Panc1 (cell line): ENCODE measurements around the gene GRK6. TPM values are rescaled to one million over a fixed set of nuclear protein-coding genes. Genes with fewer than 3 reads are reported as not detected.

Source experiments
- ATAC-seq: fragments of 200-7000 bp; cut with Tn5 transposase; 2 replicates; pipeline ENCODE4 v1.9.1; 2020; ENCODE audit warnings: mild to moderate bottlenecking, moderate library complexity
- BruUV-seq: library from RNA; stranded (reverse); fragments of 400-500 nt; replicated peaks from 2 replicates; lab custom pipeline; 2021; lab: Mats Ljungman, UMichigan
- CTCF ChIA-PET: fragments of 300-600 bp; sonication (Branson Sonifier 250); formaldehyde crosslinking; loops from one replicate; lab custom pipeline; 2022; ENCODE audit warnings: antibody characterized with exemption; lab: Charles Lee
- POLR2A ChIA-PET: fragments of 300-600 bp; sonication (Branson Sonifier 250); formaldehyde crosslinking; loops from one replicate; lab custom pipeline; 2022; ENCODE audit warnings: antibody characterized with exemption; lab: Charles Lee
- DNase-seq: peaks from one replicate; pipeline ENCODE4 v3.0.0-alpha.2; 2010; ENCODE audit warnings: low read depth, low spot score
- H3K27ac ChIP-seq: 2 replicates; pipeline ENCODE4 v1.5.1; 2011; ENCODE audit warnings: mild to moderate bottlenecking, low read length, inconsistent platforms
- H3K27me3 ChIP-seq: fragments of 200-500 bp; sonication (Bioruptor generic); 2 replicates; pipeline ENCODE4 v1.6.0; 2014; ENCODE audit warnings: low read length, inconsistent platforms; ENCODE audit not compliant: control insufficient read depth, insufficient read depth
- H3K36me3 ChIP-seq: fragments of 200-500 bp; sonication (Bioruptor generic); 2 replicates; pipeline ENCODE4 v1.5.1; 2014; ENCODE audit warnings: inconsistent platforms, mild to moderate bottlenecking, low read length, moderate library complexity; ENCODE audit not compliant: control insufficient read depth, insufficient read depth
- H3K4me1 ChIP-seq: 2 replicates; pipeline ENCODE4 v1.5.1; 2011; ENCODE audit warnings: inconsistent platforms, mild to moderate bottlenecking, low read length, moderate library complexity; ENCODE audit not compliant: control insufficient read depth, insufficient read depth
- H3K4me3 ChIP-seq, 2 experiments: 2 replicates each; pipeline ENCODE4 v1.5.1; 2011 to 2012; ENCODE audit warnings: low read depth in 2 of 2, low read length in 2 of 2, mild to moderate bottlenecking in 2 of 2, inconsistent platforms in 1 of 2, moderate library complexity in 1 of 2
- H3K9me3 ChIP-seq: fragments of 200-500 bp; sonication (Bioruptor generic); 2 replicates; pipeline ENCODE4 v1.5.1; 2014; ENCODE audit warnings: low read depth, mild to moderate bottlenecking, inconsistent platforms, low read length, moderate library complexity; ENCODE audit not compliant: control insufficient read depth, insufficient read depth
- POLR2AphosphoS5 ChIP-seq: IDR thresholded peaks from 2 replicates; pipeline ENCODE4 v1.6.1; 2012; ENCODE audit warnings: mild to moderate bottlenecking, low read depth, low read length, moderate library complexity
- SIN3A ChIP-seq: IDR thresholded peaks from 2 replicates; pipeline ENCODE4 v1.6.1; 2012; ENCODE audit warnings: low read depth, mild to moderate bottlenecking, low read length, moderate library complexity, borderline replicate concordance; ENCODE audit not compliant: insufficient read depth
- TCF7L2 ChIP-seq: IDR thresholded peaks from 2 replicates; pipeline ENCODE4 v1.6.1; 2011; ENCODE audit warnings: mild to moderate bottlenecking, low read depth, low read length, inconsistent platforms
- in situ Hi-C: cut with HindIII; loops from 2 replicates; pipeline ENCODE4 v1.10.0; 2016; ENCODE audit warnings: low sequenced_read_pairs, low pct_unique_long_range_greater_than_20kb
- intact Hi-C: fragments of 100-400 bp; cut with micrococcal nuclease; formaldehyde crosslinking; loops from one replicate; pipeline ENCODE4 v1.10.0; 2022; ENCODE audit not compliant: unreplicated experiment
- total RNA-seq: library from RNA; stranded (reverse); gene quantifications from one replicate; pipeline ENCODE4 v1.2.1, GENCODE V29; 2021; ENCODE audit not compliant: unreplicated experiment
- TF ChIP-seq, protein P1 (sequence below), 2 experiments: IDR thresholded peaks; 2 replicates each; pipeline ENCODE4 v1.6.1; 2011 to 2012; ENCODE audit warnings: low read depth in 2 of 2, control low read depth in 1 of 2, low read length in 1 of 2, mild to moderate bottlenecking in 1 of 2, moderate library complexity in 1 of 2; ENCODE audit not compliant: insufficient read depth in 1 of 2
- TF ChIP-seq, protein P2 (sequence below): fragments of 450-650 bp; IDR thresholded peaks from 2 replicates; pipeline ENCODE4 v1.5.1; 2017; ENCODE audit warnings: mild to moderate bottlenecking

GRK6 gene
- total RNA-seq, 1 experiment from 2014 or later: 56.1 TPM

- DNase-seq (no peak), ATAC-seq (no peak)
- Histone ChIP-seq H3K27ac (no peak overlapping the region), H3K4me1 (peaks cover 3% of the 10 kb centered on the region; the same call in 1 of the 2 replicates), H3K9me3 (no peaks in the 10 kb centered on the region), H3K27me3 (no peaks in the 10 kb centered on the region), H3K4me3 (no peak overlapping the region), H3K36me3 (no peaks in the 10 kb centered on the region)
- intact Hi-C loops (loop anchor here (5.0 kb wide), 1 partner anchor 104 kb away; the partner anchor contains the start of gene PDLIM7), in situ Hi-C loops (no loop called here)
- no TSS peak for BruUV-seq
- CTCF ChIA-PET: interaction anchor here (1.3 kb wide), 1 partner anchor 9 kb away, joined by 3 read pairs; no protein-coding TSS in a partner anchor
- TF ChIP-seq, protein P1, sequence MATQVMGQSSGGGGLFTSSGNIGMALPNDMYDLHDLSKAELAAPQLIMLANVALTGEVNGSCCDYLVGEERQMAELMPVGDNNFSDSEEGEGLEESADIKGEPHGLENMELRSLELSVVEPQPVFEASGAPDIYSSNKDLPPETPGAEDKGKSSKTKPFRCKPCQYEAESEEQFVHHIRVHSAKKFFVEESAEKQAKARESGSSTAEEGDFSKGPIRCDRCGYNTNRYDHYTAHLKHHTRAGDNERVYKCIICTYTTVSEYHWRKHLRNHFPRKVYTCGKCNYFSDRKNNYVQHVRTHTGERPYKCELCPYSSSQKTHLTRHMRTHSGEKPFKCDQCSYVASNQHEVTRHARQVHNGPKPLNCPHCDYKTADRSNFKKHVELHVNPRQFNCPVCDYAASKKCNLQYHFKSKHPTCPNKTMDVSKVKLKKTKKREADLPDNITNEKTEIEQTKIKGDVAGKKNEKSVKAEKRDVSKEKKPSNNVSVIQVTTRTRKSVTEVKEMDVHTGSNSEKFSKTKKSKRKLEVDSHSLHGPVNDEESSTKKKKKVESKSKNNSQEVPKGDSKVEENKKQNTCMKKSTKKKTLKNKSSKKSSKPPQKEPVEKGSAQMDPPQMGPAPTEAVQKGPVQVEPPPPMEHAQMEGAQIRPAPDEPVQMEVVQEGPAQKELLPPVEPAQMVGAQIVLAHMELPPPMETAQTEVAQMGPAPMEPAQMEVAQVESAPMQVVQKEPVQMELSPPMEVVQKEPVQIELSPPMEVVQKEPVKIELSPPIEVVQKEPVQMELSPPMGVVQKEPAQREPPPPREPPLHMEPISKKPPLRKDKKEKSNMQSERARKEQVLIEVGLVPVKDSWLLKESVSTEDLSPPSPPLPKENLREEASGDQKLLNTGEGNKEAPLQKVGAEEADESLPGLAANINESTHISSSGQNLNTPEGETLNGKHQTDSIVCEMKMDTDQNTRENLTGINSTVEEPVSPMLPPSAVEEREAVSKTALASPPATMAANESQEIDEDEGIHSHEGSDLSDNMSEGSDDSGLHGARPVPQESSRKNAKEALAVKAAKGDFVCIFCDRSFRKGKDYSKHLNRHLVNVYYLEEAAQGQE (IDR thresholded peaks at IDR 0.05; ENCODE audit: insufficient read depth in 1 of 2, low read depth in 2 of 2, low read length in 1 of 2): no peak
- TF ChIP-seq TCF7L2 (no peak), POLR2AphosphoS5 (no peak), SIN3A (no peak)
- TF ChIP-seq, protein P2, sequence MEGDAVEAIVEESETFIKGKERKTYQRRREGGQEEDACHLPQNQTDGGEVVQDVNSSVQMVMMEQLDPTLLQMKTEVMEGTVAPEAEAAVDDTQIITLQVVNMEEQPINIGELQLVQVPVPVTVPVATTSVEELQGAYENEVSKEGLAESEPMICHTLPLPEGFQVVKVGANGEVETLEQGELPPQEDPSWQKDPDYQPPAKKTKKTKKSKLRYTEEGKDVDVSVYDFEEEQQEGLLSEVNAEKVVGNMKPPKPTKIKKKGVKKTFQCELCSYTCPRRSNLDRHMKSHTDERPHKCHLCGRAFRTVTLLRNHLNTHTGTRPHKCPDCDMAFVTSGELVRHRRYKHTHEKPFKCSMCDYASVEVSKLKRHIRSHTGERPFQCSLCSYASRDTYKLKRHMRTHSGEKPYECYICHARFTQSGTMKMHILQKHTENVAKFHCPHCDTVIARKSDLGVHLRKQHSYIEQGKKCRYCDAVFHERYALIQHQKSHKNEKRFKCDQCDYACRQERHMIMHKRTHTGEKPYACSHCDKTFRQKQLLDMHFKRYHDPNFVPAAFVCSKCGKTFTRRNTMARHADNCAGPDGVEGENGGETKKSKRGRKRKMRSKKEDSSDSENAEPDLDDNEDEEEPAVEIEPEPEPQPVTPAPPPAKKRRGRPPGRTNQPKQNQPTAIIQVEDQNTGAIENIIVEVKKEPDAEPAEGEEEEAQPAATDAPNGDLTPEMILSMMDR: no peak
- POLR2A ChIA-PET: no interaction called here
Measured at GRCh38 chr5:177393206-177393765, 33.2 kb upstream of the GRK6 start.

DNA sequence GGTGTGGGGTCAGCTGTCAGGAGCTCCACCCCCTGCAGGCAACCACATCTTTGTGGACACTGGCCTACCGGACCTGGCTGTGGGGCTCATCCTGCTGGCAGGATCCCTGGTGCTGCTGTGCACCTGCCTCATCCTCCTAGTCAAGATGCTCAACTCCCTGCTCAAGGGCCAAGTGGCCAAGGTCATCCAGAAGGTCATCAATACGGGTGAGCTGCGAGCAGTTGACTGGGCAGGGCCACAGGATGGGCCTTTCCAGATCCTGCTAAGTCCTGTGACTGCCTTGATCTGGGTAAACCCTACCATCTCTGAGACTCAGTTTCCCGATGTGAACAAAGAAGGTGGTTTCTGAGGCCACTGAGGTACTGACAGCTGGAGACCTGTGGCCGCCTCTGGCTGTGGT, 32.5 kb upstream of the GRK6 start:
- CTCF ChIA-PET: no interaction called here
- ATAC-seq (no peak), DNase-seq (no peak)
- intact Hi-C loops: loop anchor here (5.0 kb wide), 1 partner anchor 103 kb away; the partner anchor contains the start of gene PDLIM7
- no peaks in the 10 kb centered on the region for H3K36me3 ChIP-seq
- peaks cover 3% of the 10 kb centered on the region; the same call in 1 of the 2 replicates for H3K4me1 ChIP-seq
- no peaks in the 10 kb centered on the region for H3K27me3 ChIP-seq
- H3K9me3 ChIP-seq: no peaks in the 10 kb centered on the region
- no peak overlapping the region for H3K27ac ChIP-seq
- TF ChIP-seq SIN3A: no peak
- TF ChIP-seq TCF7L2: no peak
- in situ Hi-C loops: no loop called here
- POLR2A ChIA-PET: no interaction called here
- H3K4me3 ChIP-seq: no peak overlapping the region
- no TSS peak for BruUV-seq

DNA sequence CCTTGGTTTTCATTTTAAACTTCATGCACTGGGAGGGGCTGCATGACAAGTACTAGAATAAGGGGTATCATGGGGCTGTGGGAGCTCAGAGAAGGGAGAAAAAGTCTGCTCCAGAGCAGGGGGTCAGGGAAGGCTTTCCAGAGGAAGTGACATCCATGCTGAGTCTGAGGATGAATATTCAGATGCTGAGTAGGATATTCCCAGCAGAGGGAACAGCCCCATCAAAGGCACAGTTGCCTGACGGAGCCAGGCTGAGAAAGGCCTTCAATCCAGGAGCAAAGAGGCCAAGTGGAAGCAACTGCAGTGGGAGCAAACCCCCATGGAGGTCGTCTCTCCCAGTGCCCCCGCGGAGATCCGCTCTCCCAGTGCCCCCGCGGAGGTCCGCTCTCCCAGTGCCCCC, 30.4 kb upstream of the GRK6 start:
- DNase-seq (no peak), ATAC-seq (no peak)
- in situ Hi-C loops (no loop called here), intact Hi-C loops (no loop called here)
- no peaks in the 10 kb centered on the region for H3K9me3 ChIP-seq
- no peak overlapping the region for H3K27ac ChIP-seq
- ChIA-PET CTCF (no interaction called here), POLR2A (no interaction called here)
- no peaks in the 10 kb centered on the region for H3K36me3 ChIP-seq
- no peaks in the 10 kb centered on the region for H3K4me1 ChIP-seq
- no peak overlapping the region for H3K4me3 ChIP-seq
- no TSS peak for BruUV-seq
- H3K27me3 ChIP-seq: no peaks in the 10 kb centered on the region
- TF ChIP-seq POLR2AphosphoS5 (no peak), SIN3A (no peak), TCF7L2 (no peak)
- TF ChIP-seq, protein P1 (IDR thresholded peaks at IDR 0.05; ENCODE audit: insufficient read depth in 1 of 2, low read depth in 2 of 2, low read length in 1 of 2): no peak
- TF ChIP-seq, protein P2: no peak
